ENCODE results near the gene TRAPPC1.

DNA sequence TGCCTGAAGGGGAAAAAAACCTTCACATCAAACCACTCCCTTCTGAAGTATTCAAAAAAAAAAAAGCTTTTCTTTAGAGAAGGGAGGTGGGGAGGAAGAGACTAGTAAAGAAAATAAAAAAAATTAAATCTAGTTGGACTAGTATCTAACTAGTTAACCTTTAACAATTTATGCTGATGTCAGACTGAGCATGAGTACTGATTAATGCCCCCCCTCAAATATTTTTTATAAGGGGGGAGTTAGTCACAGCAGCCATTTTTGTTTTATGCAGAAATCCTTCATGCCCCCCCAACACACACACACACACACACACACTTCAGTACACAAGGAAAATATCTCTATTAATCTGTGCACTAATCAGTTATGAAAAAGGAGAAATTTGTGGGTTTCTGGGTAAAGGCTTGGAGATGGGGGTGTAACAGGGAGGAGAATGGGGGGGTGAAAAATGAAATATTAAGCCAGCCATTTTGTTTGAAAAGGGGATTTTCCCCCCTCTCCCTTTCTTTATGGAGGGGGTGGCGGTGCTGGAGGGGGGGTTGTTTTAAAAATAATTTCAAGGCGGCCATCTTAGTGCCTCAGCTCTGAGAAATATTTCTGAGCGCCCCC is 47.9 kb downstream of the TRAPPC1 start:
- no peak for TF ChIP-seq ZNF512 (CRISPR knock-in tag; IDR thresholded peaks at IDR 0.05; ENCODE audit: borderline replicate concordance)
- no peak for TF ChIP-seq MXD4 (CRISPR knock-in tag; IDR thresholded peaks at IDR 0.05; ENCODE audit: borderline replicate concordance)
- no peak for TF ChIP-seq CTCF (IDR thresholded peaks at IDR 0.05)
- no peak for TF ChIP-seq PRDM15 (CRISPR knock-in tag; IDR thresholded peaks at IDR 0.05)
- TF ChIP-seq MAX (CRISPR knock-in tag; IDR thresholded peaks at IDR 0.05), result no peak
- TF ChIP-seq SOX15 (CRISPR knock-in tag; IDR thresholded peaks at IDR 0.05), result no peak
- no peak for TF ChIP-seq USF1 (CRISPR knock-in tag; IDR thresholded peaks at IDR 0.05)
- no peak for TF ChIP-seq JAZF1 (CRISPR knock-in tag; IDR thresholded peaks at IDR 0.05)
- TF ChIP-seq TEAD4 (CRISPR knock-in tag; IDR thresholded peaks at IDR 0.05), result no peak
- no peak for TF ChIP-seq ZNF317 (CRISPR knock-in tag; IDR thresholded peaks at IDR 0.05; ENCODE audit: borderline replicate concordance, low read depth)
- TF ChIP-seq ZNF671 (CRISPR knock-in tag; IDR thresholded peaks at IDR 0.05), result no peak
